GM19240 (cell line): ENCODE data around the gene PRKCQ.
"Not testable (repeated sequence)": the region's sequence is repeated elsewhere in the genome, so short reads cannot be mapped to it uniquely, and the experiment has no call there.

Source experiments
- DNase-seq: peaks from one replicate; pipeline ENCODE4 v3.0.0; 2011; ENCODE audit warnings: low spot score; ENCODE audit not compliant: insufficient read length

The PRKCQ gene

GRCh38 chr10:6388261-6388893, 191.7 kb downstream of the PRKCQ start:
- no peak for DNase-seq

- DNase-seq = no peak
Measured at GRCh38 chr10:6386960-6387359, 193.1 kb downstream of the PRKCQ start.

- no peak for DNase-seq
Measured at GRCh38 chr10:6386346-6386745, 193.7 kb downstream of the PRKCQ start.

GRCh38 chr10:6385665-6386064, 194.4 kb downstream of the PRKCQ start:
- DNase-seq = no peak

GRCh38 chr10:6384847-6385246, 195.2 kb downstream of the PRKCQ start:
- DNase-seq = no peak

- no peak for DNase-seq
Measured at GRCh38 chr10:6384031-6384430, 196.0 kb downstream of the PRKCQ start.

- DNase-seq = no peak
Measured at GRCh38 chr10:6383096-6383812, 196.8 kb downstream of the PRKCQ start.

- no peak for DNase-seq
Measured at GRCh38 chr10:6382081-6382480, 198.0 kb downstream of the PRKCQ start.

- not testable (repeated sequence) for DNase-seq
Measured at GRCh38 chr10:6380478-6380877, 199.6 kb downstream of the PRKCQ start.

GRCh38 chr10:6379015-6379776, 200.9 kb downstream of the PRKCQ start:
- no peak for DNase-seq
